Measurements from ENCODE around the gene SYT14.
"Not testable (repeated sequence)": the region's sequence is repeated elsewhere in the genome, so short reads cannot be mapped to it uniquely, and the experiment has no call there.

SYT14 gene

DNA sequence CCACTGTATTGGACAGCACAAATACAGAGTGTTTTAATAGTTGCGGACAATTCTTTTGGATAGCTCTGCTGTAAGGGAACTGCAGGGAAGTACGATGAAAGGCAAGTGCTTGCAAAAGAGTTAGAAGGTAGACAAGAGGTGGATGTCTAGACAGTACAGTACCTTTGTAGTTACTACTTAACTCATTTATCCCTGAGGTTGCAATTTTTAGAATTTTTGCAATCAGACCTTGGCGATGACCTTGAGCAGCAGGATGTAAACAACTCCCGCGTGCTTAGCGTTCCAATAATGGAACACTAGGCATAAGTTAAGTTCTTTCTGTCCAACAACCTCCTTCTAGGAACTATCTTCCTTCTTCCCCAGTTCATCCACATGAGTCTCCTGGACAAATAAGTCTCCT, 1.9 kb upstream of the SYT14 start:
- Histone ChIP-seq H3K9me3 (ENCODE audit: control insufficient read depth, low read length) (no peaks in the 10 kb centered on the region), H3K36me3 (ENCODE audit: control insufficient read depth, insufficient read depth, low read length) (no peaks in the 10 kb centered on the region), H3K4me3 (ENCODE audit: extremely low read depth, insufficient read depth, low read length, poor library complexity, severe bottlenecking) (no peak overlapping the region), H3K4me1 (ENCODE audit: control insufficient read depth, insufficient read depth, low read length, poor library complexity, severe bottlenecking) (no peaks in the 10 kb centered on the region), H3K27ac (ENCODE audit: low read depth, low read length, severe bottlenecking) (no peak overlapping the region)
- WGBS, 2 experiments (ENCODE audit: insufficient coverage in 2 of 2), result 96% methylated on average over 6 of the region's 6 CpGs; no CpG with 5 or more reads in 1 of the 2 experiments

DNA sequence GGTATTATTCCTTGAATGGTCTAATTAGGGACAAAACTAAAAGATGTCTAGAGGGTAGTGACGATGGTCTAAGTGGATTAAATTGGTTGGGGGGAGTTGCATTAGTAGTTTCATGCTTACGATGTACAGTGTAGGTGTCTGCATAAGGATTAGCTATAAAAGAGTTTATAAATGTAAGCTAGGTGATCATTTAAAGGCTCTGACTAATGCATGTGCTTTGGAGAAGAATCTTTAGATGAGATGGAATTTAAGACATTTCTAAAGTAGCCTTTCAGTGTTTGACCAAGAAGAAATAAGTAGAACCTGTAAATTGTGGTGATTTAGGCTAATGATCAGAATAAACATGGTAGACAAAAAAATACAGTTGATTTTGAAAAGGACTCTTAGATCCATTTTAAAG, 7.4 kb downstream of the SYT14 start:
- H3K4me3 ChIP-seq (ENCODE audit: extremely low read depth, insufficient read depth, low read length, poor library complexity, severe bottlenecking), result no peak overlapping the region
- no peaks in the 10 kb centered on the region for H3K36me3 ChIP-seq (ENCODE audit: control insufficient read depth, insufficient read depth, low read length)
- no peak overlapping the region for H3K27ac ChIP-seq (ENCODE audit: low read depth, low read length, severe bottlenecking)
- H3K9me3 ChIP-seq (ENCODE audit: control insufficient read depth, low read length), result no peaks in the 10 kb centered on the region
- no peaks in the 10 kb centered on the region for H3K4me1 ChIP-seq (ENCODE audit: control insufficient read depth, insufficient read depth, low read length, poor library complexity, severe bottlenecking)
- WGBS, 2 experiments (ENCODE audit: insufficient coverage in 2 of 2), result 80 to 84% methylated on average over 1 to 2 of the region's 2 CpGs

GRCh38 chr1:209948155-209948554, 10.1 kb downstream of the SYT14 start:
- Histone ChIP-seq H3K4me3 (ENCODE audit: extremely low read depth, insufficient read depth, low read length, poor library complexity, severe bottlenecking) (no peak overlapping the region), H3K36me3 (ENCODE audit: control insufficient read depth, insufficient read depth, low read length) (no peaks in the 10 kb centered on the region)
- no CpG with 5 or more reads among the region's 3 CpGs for WGBS, 2 experiments (ENCODE audit: insufficient coverage in 2 of 2)

GRCh38 chr1:209956116-209956515, 18.1 kb downstream of the SYT14 start:
- Histone ChIP-seq H3K9me3 (ENCODE audit: control insufficient read depth, low read length) (no peaks in the 10 kb centered on the region), H3K4me3 (ENCODE audit: extremely low read depth, insufficient read depth, low read length, poor library complexity, severe bottlenecking) (no peak overlapping the region), H3K36me3 (ENCODE audit: control insufficient read depth, insufficient read depth, low read length) (no peaks in the 10 kb centered on the region), H3K27ac (ENCODE audit: low read depth, low read length, severe bottlenecking) (no peak overlapping the region), H3K4me1 (ENCODE audit: control insufficient read depth, insufficient read depth, low read length, poor library complexity, severe bottlenecking) (no peaks in the 10 kb centered on the region)
- WGBS, 2 experiments (ENCODE audit: insufficient coverage in 2 of 2), result no CpG with 5 or more reads among the region's 2 CpGs

More at GRCh38 chr1:209948155-209948554, 10.1 kb downstream of the SYT14 start:
- no peak overlapping the region for H3K27ac ChIP-seq (ENCODE audit: low read depth, low read length, severe bottlenecking)
- H3K4me1 ChIP-seq (ENCODE audit: control insufficient read depth, insufficient read depth, low read length, poor library complexity, severe bottlenecking), result no peaks in the 10 kb centered on the region
- no peaks in the 10 kb centered on the region for H3K9me3 ChIP-seq (ENCODE audit: control insufficient read depth, low read length)

- H3K27ac ChIP-seq (ENCODE audit: low read depth, low read length, severe bottlenecking), result no peak overlapping the region
- no peaks in the 10 kb centered on the region for H3K4me1 ChIP-seq (ENCODE audit: control insufficient read depth, insufficient read depth, low read length, poor library complexity, severe bottlenecking)
- H3K9me3 ChIP-seq (ENCODE audit: control insufficient read depth, low read length), result no peaks in the 10 kb centered on the region
- no peaks in the 10 kb centered on the region for H3K36me3 ChIP-seq (ENCODE audit: control insufficient read depth, insufficient read depth, low read length)
- WGBS, 2 experiments (ENCODE audit: insufficient coverage in 2 of 2), result no CpG with 5 or more reads among the region's 2 CpGs
- no peak overlapping the region for H3K4me3 ChIP-seq (ENCODE audit: extremely low read depth, insufficient read depth, low read length, poor library complexity, severe bottlenecking)
Measured at GRCh38 chr1:209959623-209960022, 21.6 kb downstream of the SYT14 start.

- H3K4me1 ChIP-seq (ENCODE audit: control insufficient read depth, insufficient read depth, low read length, poor library complexity, severe bottlenecking), result no peaks in the 10 kb centered on the region
- no peaks in the 10 kb centered on the region for H3K36me3 ChIP-seq (ENCODE audit: control insufficient read depth, insufficient read depth, low read length)
- H3K4me3 ChIP-seq (ENCODE audit: extremely low read depth, insufficient read depth, low read length, poor library complexity, severe bottlenecking), result no peak overlapping the region
- no CpG with 5 or more reads among the region's 2 CpGs for WGBS, 2 experiments (ENCODE audit: insufficient coverage in 2 of 2)
- H3K9me3 ChIP-seq (ENCODE audit: control insufficient read depth, low read length), result no peaks in the 10 kb centered on the region
- no peak overlapping the region for H3K27ac ChIP-seq (ENCODE audit: low read depth, low read length, severe bottlenecking)
Measured at GRCh38 chr1:209960926-209961325, 22.9 kb downstream of the SYT14 start.

GRCh38 chr1:209962388-209962787, 24.4 kb downstream of the SYT14 start:
- H3K27ac ChIP-seq (ENCODE audit: low read depth, low read length, severe bottlenecking), result no peak overlapping the region
- no peaks in the 10 kb centered on the region for H3K9me3 ChIP-seq (ENCODE audit: control insufficient read depth, low read length)
- WGBS, 2 experiments (ENCODE audit: insufficient coverage in 2 of 2), result no CpG with 5 or more reads among the region's 4 CpGs
- no peak overlapping the region for H3K4me3 ChIP-seq (ENCODE audit: extremely low read depth, insufficient read depth, low read length, poor library complexity, severe bottlenecking)
- no peaks in the 10 kb centered on the region for H3K36me3 ChIP-seq (ENCODE audit: control insufficient read depth, insufficient read depth, low read length)
- H3K4me1 ChIP-seq (ENCODE audit: control insufficient read depth, insufficient read depth, low read length, poor library complexity, severe bottlenecking), result no peaks in the 10 kb centered on the region

GRCh38 chr1:209962856-209963255, 24.8 kb downstream of the SYT14 start:
- no peaks in the 10 kb centered on the region for H3K9me3 ChIP-seq (ENCODE audit: control insufficient read depth, low read length)
- H3K4me3 ChIP-seq (ENCODE audit: extremely low read depth, insufficient read depth, low read length, poor library complexity, severe bottlenecking), result no peak overlapping the region
- H3K36me3 ChIP-seq (ENCODE audit: control insufficient read depth, insufficient read depth, low read length), result no peaks in the 10 kb centered on the region
- H3K4me1 ChIP-seq (ENCODE audit: control insufficient read depth, insufficient read depth, low read length, poor library complexity, severe bottlenecking), result no peaks in the 10 kb centered on the region
- H3K27ac ChIP-seq (ENCODE audit: low read depth, low read length, severe bottlenecking), result no peak overlapping the region
- WGBS, 2 experiments (ENCODE audit: insufficient coverage in 2 of 2), result no CpG with 5 or more reads among the region's 1 CpG

- Histone ChIP-seq H3K4me1 (ENCODE audit: control insufficient read depth, insufficient read depth, low read length, poor library complexity, severe bottlenecking) (no peaks in the 10 kb centered on the region), H3K9me3 (ENCODE audit: control insufficient read depth, low read length) (no peaks in the 10 kb centered on the region), H3K4me3 (ENCODE audit: extremely low read depth, insufficient read depth, low read length, poor library complexity, severe bottlenecking) (no peak overlapping the region), H3K27ac (ENCODE audit: low read depth, low read length, severe bottlenecking) (no peak overlapping the region), H3K36me3 (ENCODE audit: control insufficient read depth, insufficient read depth, low read length) (no peaks in the 10 kb centered on the region)
- WGBS, 2 experiments (ENCODE audit: insufficient coverage in 2 of 2), result 76 to 92% methylated on average over 5 to 8 of the region's 9 CpGs
Measured at GRCh38 chr1:209965996-209966395, 28.0 kb downstream of the SYT14 start.

- not testable (repeated sequence) for H3K4me3 ChIP-seq (ENCODE audit: extremely low read depth, insufficient read depth, low read length, poor library complexity, severe bottlenecking); H3K27ac ChIP-seq (ENCODE audit: low read depth, low read length, severe bottlenecking); H3K9me3 ChIP-seq (ENCODE audit: control insufficient read depth, low read length); H3K4me1 ChIP-seq (ENCODE audit: control insufficient read depth, insufficient read depth, low read length, poor library complexity, severe bottlenecking); H3K36me3 ChIP-seq (ENCODE audit: control insufficient read depth, insufficient read depth, low read length)
- 72 to 100% methylated on average over 6 to 10 of the region's 14 CpGs for WGBS, 2 experiments (ENCODE audit: insufficient coverage in 2 of 2)
Measured at GRCh38 chr1:209978721-209979120, 40.7 kb downstream of the SYT14 start.

DNA sequence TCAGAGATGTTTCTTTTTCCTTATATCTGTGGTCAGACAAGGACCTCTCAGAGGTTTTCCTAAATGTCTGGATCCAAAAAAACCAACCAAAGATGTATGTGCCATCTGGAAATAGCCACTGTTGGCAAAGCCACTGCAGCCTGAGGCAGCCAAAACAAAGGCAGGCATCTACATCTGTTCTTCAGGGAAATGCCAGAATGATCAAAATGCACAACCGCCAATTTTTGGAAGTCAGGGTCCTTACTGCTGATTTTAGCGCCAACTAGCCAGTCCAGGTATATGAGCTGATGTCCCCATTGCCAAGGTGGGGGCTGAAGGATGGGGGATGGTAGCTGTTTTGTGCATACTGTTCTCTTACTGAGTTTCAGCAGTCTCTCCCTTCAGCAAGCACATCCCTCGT, 45.9 kb downstream of the SYT14 start:
- 75 to 83% methylated on average over 1 to 2 of the region's 3 CpGs for WGBS, 2 experiments (ENCODE audit: insufficient coverage in 2 of 2)
- H3K36me3 ChIP-seq (ENCODE audit: control insufficient read depth, insufficient read depth, low read length), result no peaks in the 10 kb centered on the region
- H3K4me1 ChIP-seq (ENCODE audit: control insufficient read depth, insufficient read depth, low read length, poor library complexity, severe bottlenecking), result no peaks in the 10 kb centered on the region
- no peaks in the 10 kb centered on the region for H3K9me3 ChIP-seq (ENCODE audit: control insufficient read depth, low read length)
- no peak overlapping the region for H3K27ac ChIP-seq (ENCODE audit: low read depth, low read length, severe bottlenecking)
- H3K4me3 ChIP-seq (ENCODE audit: extremely low read depth, insufficient read depth, low read length, poor library complexity, severe bottlenecking), result no peak overlapping the region

Measured in mesodermal cell (in vitro differentiated cells).